Endothelial cell of umbilical vein (primary cell): ENCODE data around the gene RSRC1. TPM values are rescaled to one million over a fixed set of nuclear protein-coding genes. Genes with fewer than 3 reads are reported as not detected.
"Not testable (repeated sequence)": the region's sequence is repeated elsewhere in the genome, so short reads cannot be mapped to it uniquely, and the experiment has no call there.

Experiments
- BruUV-seq: library from RNA; stranded (reverse); fragments of 400-500 nt; replicated peaks from 2 replicates; lab custom pipeline; 2021; lab: Mats Ljungman, UMichigan
- CTCF ChIA-PET: fragments of 300-600, 350-600 bp; sonication (Branson Sonifier 250); formaldehyde crosslinking; loops from one replicate; lab custom pipeline; 2021; ENCODE audit warnings: antibody characterized with exemption, inconsistent platforms; lab: Charles Lee
- POLR2A ChIA-PET: fragments of 300-600, 350-600 bp; sonication (Branson Sonifier 250); formaldehyde crosslinking; loops from one replicate; lab custom pipeline; 2021; ENCODE audit warnings: antibody characterized with exemption, inconsistent platforms; lab: Charles Lee
- DNase-seq: peaks from one replicate; pipeline ENCODE4 v3.0.0-alpha.2; 2011; ENCODE audit warnings: low read depth, low spot score
- FAIRE-seq: peaks from 2 replicates; lab custom pipeline; 2011; peaks lifted over from hg19 to GRCh38; lab: Jason Lieb, UNC
- H2AFZ ChIP-seq: 2 replicates; pipeline ENCODE4 v1.6.0; 2012; ENCODE audit warnings: low read depth, low read length, control low read depth, inconsistent platforms
- H3K27ac ChIP-seq: 2 replicates; pipeline ENCODE4 v1.5.1; 2011; ENCODE audit warnings: low read depth, mild to moderate bottlenecking, control low read depth, low read length, moderate library complexity; ENCODE audit not compliant: insufficient read depth
- H3K27me3 ChIP-seq, 2 experiments: 2 replicates each; pipeline versions ENCODE4 v1.6.0 to v1.6.1; 2011; ENCODE audit warnings: low read length in 2 of 2, mixed read lengths in 1 of 2; ENCODE audit not compliant: control insufficient read depth in 2 of 2, insufficient read depth in 2 of 2
- H3K36me3 ChIP-seq, 2 experiments: 2 replicates in 1 of 2; 3 replicates in 1 of 2; pipeline ENCODE4 v1.5.1; 2011; ENCODE audit warnings: low read length in 2 of 2, mild to moderate bottlenecking in 1 of 2, moderate library complexity in 1 of 2; ENCODE audit not compliant: control insufficient read depth in 2 of 2, insufficient read depth in 2 of 2; ENCODE audit errors: extremely low read depth in 1 of 2
- H3K4me1 ChIP-seq: 3 replicates; pipeline ENCODE4 v1.5.1; 2011; ENCODE audit warnings: mild to moderate bottlenecking, low read length; ENCODE audit not compliant: control insufficient read depth, insufficient read depth; ENCODE audit errors: extremely low read depth
- H3K4me2 ChIP-seq: 2 replicates; pipeline ENCODE4 v1.6.1; 2011; ENCODE audit warnings: low read length, control low read depth, mixed read lengths; ENCODE audit not compliant: insufficient read depth
- H3K4me3 ChIP-seq, 3 experiments: fragments of 200-600 bp in 1 of 3; sonication (generic), shearing (Covaris generic) in 1 of 3; replicated peaks in 1 of 3; 2 replicates each; pipeline ENCODE4 v1.5.1; 2011 to 2016; ENCODE audit warnings: control low read depth in 3 of 3, low read length in 3 of 3, mild to moderate bottlenecking in 2 of 3, inconsistent platforms in 1 of 3, low read depth in 1 of 3, moderate library complexity in 1 of 3; ENCODE audit not compliant: insufficient read depth in 1 of 3
- H3K79me2 ChIP-seq: 2 replicates; pipeline ENCODE4 v1.6.0; 2012; ENCODE audit warnings: low read length, inconsistent platforms; ENCODE audit not compliant: control insufficient read depth, insufficient read depth
- H3K9ac ChIP-seq: replicated peaks from 2 replicates; pipeline ENCODE3; 2011; ENCODE audit warnings: low read length, control low read depth; ENCODE audit not compliant: insufficient read depth; ENCODE audit errors: extremely low read depth
- H3K9me1 ChIP-seq: replicated peaks from 3 replicates; pipeline ENCODE4 v1.6.0; 2011; ENCODE audit warnings: mild to moderate bottlenecking, low read length; ENCODE audit not compliant: control insufficient read depth, insufficient read depth; ENCODE audit errors: extremely low read depth
- H3K9me3 ChIP-seq: replicated peaks from 2 replicates; pipeline ENCODE4 v1.5.1; 2012; ENCODE audit warnings: low read length, inconsistent platforms; ENCODE audit not compliant: control insufficient read depth, insufficient read depth
- H4K20me1 ChIP-seq: replicated peaks from 2 replicates; pipeline ENCODE3; 2011; ENCODE audit warnings: mild to moderate bottlenecking, low read length; ENCODE audit not compliant: control insufficient read depth, insufficient read depth; ENCODE audit errors: extremely low read depth
- CTCF ChIP-seq, 2 donors: IDR thresholded peaks; 1 replicate in 1 of 2; 2 replicates in 1 of 2; pipeline ENCODE4 v1.5.1; 2011; ENCODE audit warnings: low read length in 2 of 2, mild to moderate bottlenecking in 2 of 2, moderate library complexity in 2 of 2, control low read depth in 1 of 2, inconsistent platforms in 1 of 2, low read depth in 1 of 2; ENCODE audit not compliant: insufficient read depth in 1 of 2; ENCODE audit errors: extremely low read depth in 1 of 2
- EZH2 ChIP-seq: IDR thresholded peaks from 2 replicates; pipeline ENCODE4 v1.6.1; 2012; ENCODE audit warnings: borderline replicate concordance, low read depth, mild to moderate bottlenecking, moderate library complexity, low read length, inconsistent platforms; ENCODE audit not compliant: severe bottlenecking
- FOS ChIP-seq: IDR thresholded peaks from 2 replicates; pipeline ENCODE4 v1.6.1; 2011; ENCODE audit warnings: mild to moderate bottlenecking, low read length, moderate library complexity, borderline replicate concordance; ENCODE audit not compliant: insufficient read depth
- GATA2 ChIP-seq: IDR thresholded peaks from 2 replicates; pipeline ENCODE4 v1.7.0; 2011; ENCODE audit warnings: low read depth, mild to moderate bottlenecking, moderate library complexity, mixed read lengths, low read length; ENCODE audit not compliant: insufficient read length, insufficient read depth
- JUN ChIP-seq: IDR thresholded peaks from 2 replicates; pipeline ENCODE4 v1.6.1; 2011; ENCODE audit warnings: borderline replicate concordance, low read depth; ENCODE audit not compliant: insufficient read length, insufficient read depth
- MYC ChIP-seq: IDR thresholded peaks from one replicate; pipeline ENCODE4 v1.6.1; 2011; ENCODE audit warnings: mild to moderate bottlenecking, low read depth, low read length
- POLR2A ChIP-seq: IDR thresholded peaks from 2 replicates; pipeline ENCODE4 v1.6.1; 2012; ENCODE audit warnings: low read depth, mild to moderate bottlenecking, control low read depth, low read length
- POLR2AphosphoS5 ChIP-seq: IDR thresholded peaks from 2 replicates; pipeline ENCODE4 v1.6.1; 2012; ENCODE audit warnings: low read depth, mild to moderate bottlenecking, control low read depth, low read length, moderate library complexity; ENCODE audit not compliant: insufficient read depth
- dilution Hi-C: fragments of 300-500 bp; cut with MboI; formaldehyde crosslinking; loops from one replicate; pipeline ENCODE4 v1.15.0; 2019; ENCODE audit warnings: low sequenced_read_pairs; ENCODE audit not compliant: extremely low pct_ligation_motif_present
- intact Hi-C: fragments of 100-400 bp; cut with micrococcal nuclease; formaldehyde crosslinking; loops from one replicate; pipeline ENCODE4 v1.10.0; 2022
- polyA plus RNA-seq, 4 experiments: library from polyadenylated mRNA; depleted of rRNA in 3 of 4; stranded (reverse) in 3 of 4; unstranded in 1 of 4; fragments of >200 nt; gene quantifications; 2 replicates each; pipeline versions ENCODE4 v1.2.1 to v1.2.3, GENCODE V29; 2011 to 2012; ENCODE audit warnings: missing spikeins in 1 of 4
- total RNA-seq: library from RNA; stranded (reverse); gene quantifications from 2 replicates; pipeline ENCODE4 v1.2.3, GENCODE V29; 2021
- TF ChIP-seq, protein P1 (sequence below): IDR thresholded peaks from 2 replicates; pipeline ENCODE4 v1.6.1; 2011; ENCODE audit not compliant: insufficient read depth, insufficient read length

RSRC1 gene
- total and polyA plus RNA-seq, 2 donors (not counting 3 experiments of a cell fraction or from before 2014, with no cell fraction given), result 1.8 to 25.4 TPM

DNA sequence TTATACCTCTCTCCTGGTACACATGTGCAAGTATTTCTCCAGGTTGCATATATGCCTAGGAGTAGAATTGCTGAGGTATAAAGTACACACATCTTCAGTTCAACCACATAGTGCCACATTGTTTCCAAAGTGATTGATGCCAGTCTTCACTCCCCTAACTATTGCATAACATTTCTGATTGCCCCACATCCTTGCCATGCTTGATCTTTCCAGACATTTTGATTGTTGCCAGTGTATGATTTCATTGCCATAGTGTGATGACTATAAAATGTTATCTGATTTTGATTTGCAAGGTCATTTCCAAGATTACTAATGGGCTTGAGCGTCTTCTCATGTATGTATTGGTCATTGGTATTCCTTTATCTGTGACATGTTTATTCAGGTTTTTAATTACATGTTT, 400.0 kb downstream of the RSRC1 start:
- Histone ChIP-seq H3K9me3 (no peaks in the 10 kb centered on the region), H3K4me2 (no peak overlapping the region), H3K27me3 (no peaks in the 10 kb centered on the region), H3K4me1 (no peaks in the 10 kb centered on the region), H3K27ac (no peak overlapping the region), H3K36me3 (no peaks in the 10 kb centered on the region), H3K9ac (no peak overlapping the region), H3K9me1 (no peaks in the 10 kb centered on the region), H3K4me3 (no peak overlapping the region), H3K79me2 (no peaks in the 10 kb centered on the region), H4K20me1 (no peaks in the 10 kb centered on the region), H2AFZ (no peak overlapping the region)
- FAIRE-seq (no peak), DNase-seq (no peak)
- no peak for TF ChIP-seq MYC
- TF ChIP-seq CTCF (IDR thresholded peaks at IDR 0.05; ENCODE audit: extremely low read depth in 1 of 2, insufficient read depth in 1 of 2, low read depth in 1 of 2, low read length in 2 of 2), result no peak
- no peak for TF ChIP-seq POLR2AphosphoS5
- TF ChIP-seq GATA2, result no peak
- no peak for TF ChIP-seq POLR2A
- no peak for TF ChIP-seq FOS
- TF ChIP-seq, protein P1, sequence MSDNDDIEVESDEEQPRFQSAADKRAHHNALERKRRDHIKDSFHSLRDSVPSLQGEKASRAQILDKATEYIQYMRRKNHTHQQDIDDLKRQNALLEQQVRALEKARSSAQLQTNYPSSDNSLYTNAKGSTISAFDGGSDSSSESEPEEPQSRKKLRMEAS, result no peak
- TF ChIP-seq JUN, result no peak
- no peak for TF ChIP-seq EZH2
- POLR2A ChIA-PET, result no interaction called here
- intact Hi-C loops (no loop called here), dilution Hi-C loops (no loop called here)
- BruUV-seq, result no TSS peak
- CTCF ChIA-PET, result no interaction called here

DNA sequence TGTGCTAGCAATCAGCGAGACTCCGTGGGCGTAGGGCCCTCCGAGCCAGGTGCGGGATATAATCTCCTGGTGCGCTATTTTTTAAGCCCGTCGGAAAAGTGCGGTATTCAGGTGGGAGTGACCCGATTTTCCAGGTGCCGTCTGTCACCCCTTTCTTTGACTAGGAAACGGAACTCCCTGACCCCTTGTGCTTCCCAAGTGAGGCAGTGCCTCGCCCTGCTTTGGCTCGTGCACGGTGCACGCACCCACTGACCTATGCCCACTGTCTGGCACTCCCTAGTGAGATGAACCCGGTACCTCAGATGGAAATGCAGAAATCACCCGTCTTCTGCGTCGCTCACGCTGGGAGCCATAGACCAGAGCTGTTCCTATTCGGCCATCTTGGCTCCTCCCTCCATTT, 406.8 kb downstream of the RSRC1 start:
- DNase-seq, H2AFZ ChIP-seq, H3K4me3 ChIP-seq, FAIRE-seq, H3K36me3 ChIP-seq, H3K9ac ChIP-seq, H3K27me3 ChIP-seq, POLR2A ChIA-PET, H3K4me1 ChIP-seq, H3K9me3 ChIP-seq, H3K4me2 ChIP-seq, H3K9me1 ChIP-seq, H3K27ac ChIP-seq, intact Hi-C loops, BruUV-seq, H4K20me1 ChIP-seq, H3K79me2 ChIP-seq, dilution Hi-C loops, CTCF ChIA-PET: not testable (repeated sequence)
